Mucosa of stomach (tissue), 1 donor: ENCODE data around the gene MXD4.

Experiments used
- H3K27me3 ChIP-seq: one replicate; pipeline ENCODE4 v1.7.0; 2013; ENCODE audit warnings: mild to moderate bottlenecking, low read length; ENCODE audit not compliant: control insufficient read depth, insufficient read depth
- H3K36me3 ChIP-seq: one replicate; pipeline ENCODE4 v1.7.0; 2013; ENCODE audit warnings: low read length; ENCODE audit not compliant: control insufficient read depth, insufficient read depth
- H3K4me1 ChIP-seq: one replicate; pipeline ENCODE4 v1.7.0; 2013; ENCODE audit warnings: mild to moderate bottlenecking, low read length; ENCODE audit not compliant: control insufficient read depth, insufficient read depth
- H3K4me3 ChIP-seq: one replicate; pipeline ENCODE4 v1.7.0; 2013; ENCODE audit warnings: low read length
- H3K9ac ChIP-seq: one replicate; pipeline ENCODE4 v1.7.0; 2013; ENCODE audit warnings: mild to moderate bottlenecking, low read length, moderate library complexity
- H3K9me3 ChIP-seq: one replicate; pipeline ENCODE4 v1.7.0; 2013; ENCODE audit warnings: mild to moderate bottlenecking, low read length, moderate library complexity; ENCODE audit not compliant: control insufficient read depth
- donor health status: Pancreatic carcinoma.

MXD4 gene

GRCh38 chr4:2271279-2272025, 9.5 kb upstream of the MXD4 start:
- no peaks in the 10 kb centered on the region for H3K9me3 ChIP-seq
- no peak overlapping the region for H3K9ac ChIP-seq
- no peaks in the 10 kb centered on the region for H3K4me1 ChIP-seq
- no peak overlapping the region for H3K4me3 ChIP-seq
- H3K27me3 ChIP-seq = no peaks in the 10 kb centered on the region
- no peaks in the 10 kb centered on the region for H3K36me3 ChIP-seq

- Histone ChIP-seq H3K36me3 (no peaks in the 10 kb centered on the region), H3K4me1 (no peaks in the 10 kb centered on the region), H3K9ac (no peak overlapping the region), H3K9me3 (no peaks in the 10 kb centered on the region), H3K4me3 (no peak overlapping the region), H3K27me3 (no peaks in the 10 kb centered on the region)
Measured at GRCh38 chr4:2270341-2271165, 8.6 kb upstream of the MXD4 start.

- Histone ChIP-seq H3K4me3 (no peak overlapping the region), H3K27me3 (no peaks in the 10 kb centered on the region), H3K9me3 (no peaks in the 10 kb centered on the region), H3K36me3 (no peaks in the 10 kb centered on the region), H3K9ac (no peak overlapping the region), H3K4me1 (no peaks in the 10 kb centered on the region)
Measured at GRCh38 chr4:2269618-2270163, 7.8 kb upstream of the MXD4 start.

GRCh38 chr4:2269206-2269531, 7.3 kb upstream of the MXD4 start:
- H3K4me1 ChIP-seq = no peaks in the 10 kb centered on the region
- H3K9ac ChIP-seq = no peak overlapping the region
- no peaks in the 10 kb centered on the region for H3K36me3 ChIP-seq
- no peak overlapping the region for H3K4me3 ChIP-seq
- H3K27me3 ChIP-seq = no peaks in the 10 kb centered on the region
- no peaks in the 10 kb centered on the region for H3K9me3 ChIP-seq

GRCh38 chr4:2268357-2269205, 6.7 kb upstream of the MXD4 start:
- Histone ChIP-seq H3K9me3 (no peaks in the 10 kb centered on the region), H3K4me3 (no peak overlapping the region), H3K9ac (no peak overlapping the region), H3K4me1 (no peaks in the 10 kb centered on the region), H3K36me3 (no peaks in the 10 kb centered on the region), H3K27me3 (no peaks in the 10 kb centered on the region)

GRCh38 chr4:2267841-2268240, 5.9 kb upstream of the MXD4 start:
- Histone ChIP-seq H3K9me3 (no peaks in the 10 kb centered on the region), H3K36me3 (no peaks in the 10 kb centered on the region), H3K4me1 (peaks cover 2% of the 10 kb centered on the region), H3K4me3 (no peak overlapping the region), H3K9ac (no peak overlapping the region), H3K27me3 (no peaks in the 10 kb centered on the region)

GRCh38 chr4:2267320-2267811, 5.5 kb upstream of the MXD4 start:
- no peaks in the 10 kb centered on the region for H3K27me3 ChIP-seq
- no peak overlapping the region for H3K9ac ChIP-seq
- H3K4me1 ChIP-seq = peaks cover 6% of the 10 kb centered on the region
- no peaks in the 10 kb centered on the region for H3K9me3 ChIP-seq
- H3K4me3 ChIP-seq = no peak overlapping the region
- H3K36me3 ChIP-seq = no peaks in the 10 kb centered on the region

- Histone ChIP-seq H3K4me1 (peaks cover 6% of the 10 kb centered on the region), H3K36me3 (no peaks in the 10 kb centered on the region), H3K9me3 (no peaks in the 10 kb centered on the region), H3K9ac (no peak overlapping the region), H3K4me3 (no peak overlapping the region), H3K27me3 (no peaks in the 10 kb centered on the region)
Measured at GRCh38 chr4:2266821-2267220, 4.9 kb upstream of the MXD4 start.

- Histone ChIP-seq H3K9ac (no peak overlapping the region), H3K4me3 (no peak overlapping the region), H3K9me3 (no peaks in the 10 kb centered on the region), H3K36me3 (no peaks in the 10 kb centered on the region), H3K4me1 (peaks cover 6% of the 10 kb centered on the region), H3K27me3 (no peaks in the 10 kb centered on the region)
Measured at GRCh38 chr4:2266181-2266580, 4.3 kb upstream of the MXD4 start.

- no peak overlapping the region for H3K4me3 ChIP-seq
- H3K4me1 ChIP-seq = peaks cover 10% of the 10 kb centered on the region
- H3K9me3 ChIP-seq = no peaks in the 10 kb centered on the region
- no peaks in the 10 kb centered on the region for H3K36me3 ChIP-seq
- H3K9ac ChIP-seq = no peak overlapping the region
- no peaks in the 10 kb centered on the region for H3K27me3 ChIP-seq
Measured at GRCh38 chr4:2265113-2266110, 3.5 kb upstream of the MXD4 start.

- Histone ChIP-seq H3K9me3 (no peaks in the 10 kb centered on the region), H3K36me3 (no peaks in the 10 kb centered on the region), H3K27me3 (no peaks in the 10 kb centered on the region), H3K4me3 (no peak overlapping the region), H3K4me1 (peaks cover 19% of the 10 kb centered on the region), H3K9ac (no peak overlapping the region)
Measured at GRCh38 chr4:2264481-2265041, 2.7 kb upstream of the MXD4 start.
